ENCODE measurements around the gene MTERF2. TPM values are rescaled to one million over a fixed set of nuclear protein-coding genes. Genes with fewer than 3 reads are reported as not detected.
"Not testable (repeated sequence)": the region's sequence is repeated elsewhere in the genome, so short reads cannot be mapped to it uniquely, and the experiment has no call there.

MTERF2 gene, protein sequence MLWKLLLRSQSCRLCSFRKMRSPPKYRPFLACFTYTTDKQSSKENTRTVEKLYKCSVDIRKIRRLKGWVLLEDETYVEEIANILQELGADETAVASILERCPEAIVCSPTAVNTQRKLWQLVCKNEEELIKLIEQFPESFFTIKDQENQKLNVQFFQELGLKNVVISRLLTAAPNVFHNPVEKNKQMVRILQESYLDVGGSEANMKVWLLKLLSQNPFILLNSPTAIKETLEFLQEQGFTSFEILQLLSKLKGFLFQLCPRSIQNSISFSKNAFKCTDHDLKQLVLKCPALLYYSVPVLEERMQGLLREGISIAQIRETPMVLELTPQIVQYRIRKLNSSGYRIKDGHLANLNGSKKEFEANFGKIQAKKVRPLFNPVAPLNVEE
- 8.5 TPM for polyA plus RNA-seq (2013, experiment 1 of 2; ENCODE audit: insufficient read length)
- 6.5 TPM for polyA plus RNA-seq (2013, experiment 2 of 2; ENCODE audit: insufficient read length)

DNA sequence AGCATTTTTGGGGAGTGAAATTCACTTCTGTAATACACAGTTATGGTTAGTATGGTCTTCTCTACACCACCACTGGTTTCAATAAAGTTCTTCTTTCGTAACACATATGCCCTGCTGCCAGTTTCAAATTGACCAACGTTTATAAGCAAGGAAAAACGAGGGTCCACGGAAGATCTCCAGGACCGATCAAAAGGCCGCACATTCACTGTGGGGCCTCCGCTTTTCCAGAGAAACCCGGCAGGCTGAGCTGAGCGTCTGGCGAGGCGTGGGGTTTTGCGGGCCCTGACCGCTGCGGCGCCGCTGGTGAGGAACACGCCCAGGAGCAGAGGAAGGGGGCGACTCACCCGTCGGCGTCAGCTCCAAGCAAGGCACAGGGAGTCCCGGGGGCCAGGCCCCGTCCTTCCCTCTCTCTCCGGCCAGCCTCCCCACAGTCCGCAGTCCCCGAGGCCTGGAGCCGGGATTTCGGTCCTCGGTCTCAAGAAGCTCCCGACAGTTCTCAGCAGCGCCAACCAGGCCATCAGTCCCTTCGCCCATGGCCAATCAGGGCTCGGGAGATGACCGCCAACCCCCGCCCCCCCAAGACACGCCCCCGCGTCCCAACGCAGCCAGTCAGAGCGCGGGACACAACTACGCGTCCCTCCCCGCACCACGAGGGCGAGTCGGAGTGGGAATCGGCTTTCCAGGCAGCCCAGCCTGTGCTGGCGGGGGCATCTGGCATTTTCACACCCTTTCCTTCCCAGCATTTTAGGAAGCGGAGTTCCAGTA lies at the start of gene MTERF2:
Gene MTERF2, minus strand, starts transcription at position 522 of the 765 bp plus-strand sequence. CDS start 8,432 bp downstream, outside the sequence.
- DNase-seq: peak; percentile 95

DNA sequence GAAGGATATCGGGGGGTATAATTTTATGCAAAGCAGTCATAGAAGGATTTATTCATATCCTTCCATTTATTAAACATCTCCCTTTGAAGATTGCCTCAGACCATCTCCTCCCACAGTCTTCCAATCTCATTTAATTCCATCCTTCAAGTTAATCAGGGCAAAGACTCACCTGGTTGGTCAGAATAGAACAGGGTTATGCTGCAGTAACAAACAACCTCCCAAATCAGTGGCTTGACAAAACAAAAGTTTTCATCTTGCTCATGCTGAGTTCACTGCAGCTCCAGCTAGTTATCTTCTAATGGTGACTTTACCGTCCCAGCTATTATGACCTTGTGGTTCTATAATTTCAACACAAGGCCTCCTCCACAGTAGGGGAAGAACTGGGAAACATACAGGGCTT lies 48.8 kb upstream of the MTERF2 start:
- DNase-seq: no peak

DNA sequence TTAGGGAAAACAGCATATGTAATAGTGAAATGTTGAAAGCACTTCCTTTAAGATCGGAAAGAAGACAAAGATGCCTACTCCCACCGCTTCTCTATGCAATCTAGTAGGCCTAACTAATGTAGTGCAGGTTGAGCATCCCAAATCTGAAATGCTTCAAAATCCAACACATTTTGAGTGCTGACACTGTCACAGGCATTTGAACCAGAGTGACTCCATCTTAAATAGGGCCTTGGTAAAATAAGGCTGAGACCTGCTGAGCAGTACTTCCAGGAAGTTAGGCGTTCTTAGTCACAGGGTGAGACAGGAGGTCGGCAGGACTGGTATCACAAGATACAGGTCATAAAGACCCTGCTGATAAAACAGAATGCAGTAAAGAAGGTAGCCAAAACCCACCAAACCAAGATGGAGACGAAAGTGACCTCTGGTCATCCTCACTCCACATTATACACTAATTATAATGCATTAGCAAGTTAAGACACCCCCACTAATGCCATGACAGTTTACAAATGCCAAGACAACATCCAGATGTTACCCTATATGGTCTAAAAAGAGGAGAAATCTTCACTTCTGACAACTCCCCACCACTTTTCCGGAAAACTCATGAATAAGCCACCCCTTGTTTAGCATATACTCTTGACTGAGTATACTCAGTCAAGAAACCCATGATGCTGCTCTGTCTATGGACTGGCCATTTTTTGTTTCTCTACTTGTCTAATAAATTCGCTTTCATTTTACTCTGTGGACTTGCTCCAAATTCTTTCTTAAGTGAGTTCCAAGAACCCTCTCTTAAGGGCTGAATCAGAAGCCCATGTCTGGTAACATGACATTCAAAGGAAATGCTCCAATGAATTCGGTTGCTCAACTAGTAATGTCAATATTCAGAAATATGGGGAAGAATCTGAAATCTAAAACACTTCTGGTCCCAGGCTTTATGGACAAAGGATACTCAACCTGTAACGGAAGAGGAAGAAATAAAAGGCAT lies 47.1 kb upstream of the MTERF2 start:
- no peak for DNase-seq

DNA sequence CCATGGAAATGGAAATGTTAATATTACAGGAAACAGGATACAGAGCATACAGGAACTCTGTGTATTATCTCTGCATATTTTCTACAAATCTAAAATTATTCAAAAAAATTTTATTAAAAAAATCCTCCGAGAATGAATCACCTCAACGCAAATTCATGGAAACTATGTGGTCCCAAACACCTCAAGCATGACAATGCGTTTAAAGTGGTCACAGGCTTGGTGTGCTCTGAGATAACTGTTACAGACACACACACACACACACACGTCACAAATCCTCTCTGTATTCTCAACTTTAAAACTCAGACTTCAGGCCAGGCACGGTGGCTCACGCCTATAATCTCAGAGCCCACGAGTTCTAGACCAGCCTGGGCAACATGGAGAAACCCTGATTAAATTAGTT lies 45.3 kb upstream of the MTERF2 start:
- DNase-seq: no peak

DNA sequence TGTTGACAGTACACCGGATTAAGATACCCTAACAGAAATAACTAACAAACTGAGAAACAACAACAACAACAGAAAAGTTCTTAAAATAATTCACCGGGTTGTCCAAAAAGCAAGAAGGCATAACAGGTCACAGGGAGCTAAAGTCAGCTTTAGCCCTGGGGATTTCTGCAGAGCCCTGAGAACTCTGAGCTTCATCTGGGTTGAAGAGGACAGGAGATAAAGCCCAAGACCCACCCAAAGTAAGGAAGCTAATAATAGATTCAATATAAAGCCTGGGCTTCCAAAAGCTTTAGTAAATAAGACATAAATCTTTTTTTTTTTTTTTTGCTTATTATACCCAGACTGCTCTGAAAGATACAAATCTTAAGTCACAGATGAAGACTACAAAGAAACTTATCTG lies 44.1 kb upstream of the MTERF2 start:
- no peak for DNase-seq

DNA sequence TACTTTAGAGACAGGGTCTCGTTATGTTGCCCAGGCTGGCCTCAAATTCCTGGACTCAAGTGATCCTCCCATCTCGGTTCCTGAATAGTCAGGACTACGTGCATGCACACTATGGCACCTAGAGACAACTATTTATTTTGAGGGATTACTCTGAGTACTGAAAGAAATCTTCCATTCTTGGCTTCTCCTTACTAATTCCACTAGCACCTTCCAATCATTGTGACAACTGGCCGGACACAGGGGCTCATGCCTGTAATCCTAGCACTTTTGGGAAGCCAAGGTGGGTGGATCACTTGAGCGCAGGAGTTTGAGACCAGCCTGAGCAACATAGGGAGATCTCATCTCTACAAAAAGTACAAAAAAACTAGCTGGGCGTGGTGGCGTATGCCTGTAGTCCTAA lies 42.1 kb upstream of the MTERF2 start:
- no peak for DNase-seq

DNA sequence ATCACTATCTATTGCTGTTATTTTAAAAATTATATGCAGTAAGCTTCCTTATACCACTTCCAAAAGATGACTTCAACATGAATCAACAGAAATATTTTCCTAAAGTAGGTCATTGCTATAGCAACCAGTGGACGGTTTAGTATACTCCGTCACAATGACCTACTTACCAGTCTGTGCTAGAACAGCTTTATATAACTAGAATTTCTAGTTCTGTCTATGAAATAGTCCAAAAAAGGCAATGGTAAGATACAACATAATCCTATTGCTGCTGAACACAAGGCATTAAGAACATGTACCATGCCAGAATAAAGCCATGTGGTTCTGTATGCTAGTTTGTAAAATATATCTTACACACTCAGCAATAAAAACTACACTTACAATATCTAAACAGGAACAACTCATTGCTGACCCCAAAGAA lies 40.7 kb upstream of the MTERF2 start:
- peak; percentile 93 for DNase-seq

DNA sequence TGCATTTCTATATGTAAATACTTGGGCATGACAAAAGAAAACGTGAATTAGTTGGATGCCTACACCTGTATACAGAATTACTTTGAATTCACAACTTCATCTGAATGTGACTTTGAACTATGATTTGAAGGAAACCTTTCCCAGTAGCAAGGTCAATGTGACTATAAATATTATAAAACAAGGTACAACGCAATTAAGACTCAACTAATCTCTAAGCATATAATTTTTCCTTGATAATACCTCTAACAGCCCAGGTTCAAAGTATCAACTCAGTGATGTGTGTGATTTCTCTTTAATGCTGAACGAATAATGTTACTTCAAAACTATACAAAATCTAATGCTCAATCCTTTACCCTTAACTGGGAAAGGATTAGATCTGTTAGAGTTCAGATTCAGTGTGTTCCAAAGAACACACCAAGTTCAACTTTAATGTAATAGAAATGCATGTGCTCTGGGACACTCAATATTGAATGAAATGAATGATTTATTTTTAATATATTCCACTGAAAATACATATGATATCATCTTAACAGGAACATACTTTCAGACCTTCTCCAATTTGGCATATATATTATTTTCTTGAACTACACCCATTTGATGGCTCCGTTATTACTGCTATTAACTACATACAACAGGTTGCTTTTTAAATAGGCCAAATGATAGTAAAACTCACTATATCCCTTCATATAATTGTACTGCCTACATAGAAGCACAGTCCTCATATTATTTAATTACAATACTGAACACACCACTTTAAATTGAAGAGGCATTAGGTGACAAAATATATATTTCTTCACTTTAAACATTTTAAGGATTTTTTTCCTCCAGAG lies 40.1 kb upstream of the MTERF2 start:
- no peak for DNase-seq

DNA sequence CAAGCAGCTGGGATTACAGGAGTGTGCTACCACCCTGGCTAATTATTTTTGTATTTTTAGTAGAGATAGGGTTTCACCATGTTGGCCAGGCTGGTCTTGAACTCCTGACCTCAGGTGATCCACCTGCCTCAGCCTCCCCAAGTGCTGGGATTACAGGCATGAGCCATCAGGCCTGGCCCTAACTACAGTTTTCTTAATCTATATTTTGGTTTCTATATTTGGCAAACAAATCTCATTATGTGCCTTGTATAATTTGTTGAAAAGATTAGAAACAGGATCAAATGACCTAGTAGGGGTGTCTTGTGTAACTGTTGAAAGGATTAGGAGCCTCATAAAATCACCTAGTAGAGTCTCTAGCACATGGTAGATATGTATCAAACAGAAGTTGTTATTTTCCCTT lies 39.4 kb upstream of the MTERF2 start:
- DNase-seq: not testable (repeated sequence)

DNA sequence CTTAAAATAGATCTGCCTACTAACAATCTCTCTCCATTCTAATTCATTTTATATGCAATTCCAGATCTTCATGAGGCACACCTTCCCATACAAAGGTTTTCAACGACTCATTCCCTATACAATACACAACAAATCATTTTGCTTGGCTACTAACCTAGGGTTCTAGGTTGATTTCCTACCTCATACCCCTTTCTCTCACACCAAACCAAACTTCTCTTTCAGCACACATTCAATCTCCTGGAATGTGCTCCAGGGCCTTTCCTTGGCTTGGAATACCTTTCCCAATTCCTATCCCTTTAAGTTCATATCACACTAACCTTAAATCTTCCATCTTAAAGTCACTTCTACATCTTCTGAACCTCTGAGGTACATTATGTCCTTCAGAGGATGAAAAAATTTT lies 38.7 kb upstream of the MTERF2 start:
- DNase-seq: no peak

DNA sequence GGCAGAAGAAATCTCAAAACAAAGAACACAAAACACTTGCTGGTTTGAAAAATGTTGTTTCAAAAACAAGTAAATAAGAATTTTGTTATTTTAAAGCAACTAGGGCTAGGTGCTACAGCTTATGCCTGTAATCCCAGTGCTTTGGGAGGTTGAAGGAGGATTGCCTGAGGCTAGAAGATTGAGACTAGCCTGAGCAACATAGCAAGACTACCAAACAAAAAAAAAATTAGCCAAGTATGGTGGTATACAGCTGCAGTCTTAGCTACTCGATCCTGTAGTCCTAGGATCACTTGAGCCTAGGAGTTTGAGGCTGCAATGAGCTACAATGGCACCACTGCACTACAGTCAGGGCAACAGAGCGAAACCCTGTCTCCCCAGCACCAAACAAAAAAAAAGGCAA lies 32.6 kb upstream of the MTERF2 start:
- no peak for DNase-seq

DNA sequence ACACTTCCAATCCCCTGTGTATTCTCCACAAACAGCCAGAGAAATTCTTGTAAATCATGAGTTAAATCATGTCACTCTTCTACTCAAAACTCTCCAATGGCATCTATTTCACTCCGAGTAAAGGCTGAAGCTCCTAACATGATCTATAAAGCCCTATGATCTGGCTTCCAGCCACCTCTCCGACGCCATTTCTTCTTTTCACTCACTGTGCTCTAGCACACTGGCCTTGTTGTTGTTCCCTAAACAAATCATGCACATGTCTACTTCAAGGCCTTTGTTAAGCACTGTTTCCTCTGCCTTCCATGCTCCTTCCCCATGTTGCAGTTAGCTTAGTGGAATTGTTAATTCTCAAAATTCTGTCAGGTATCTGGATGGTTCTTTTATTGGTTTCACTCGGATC lies 30.1 kb upstream of the MTERF2 start:
- DNase-seq: no peak

DNA sequence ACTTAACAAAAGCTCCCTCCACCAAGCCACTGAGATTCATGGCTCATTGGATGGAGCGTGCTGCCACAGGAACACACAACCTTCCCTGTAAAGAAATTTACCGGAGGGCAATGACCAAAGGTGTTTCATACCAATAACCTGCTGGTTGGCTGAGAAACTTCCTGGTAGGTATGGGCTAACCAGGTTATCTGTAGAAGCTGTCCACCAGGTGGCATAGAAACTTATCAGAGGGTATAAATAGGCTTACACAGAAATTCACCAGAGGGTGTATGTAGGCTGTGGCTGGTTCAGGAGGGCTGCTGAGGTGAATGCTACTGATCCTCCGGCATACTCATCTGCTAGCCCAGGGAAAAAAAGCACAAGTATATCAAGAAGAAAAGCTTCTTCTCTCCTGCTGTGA lies 27.1 kb upstream of the MTERF2 start:
- DNase-seq: no peak

DNA sequence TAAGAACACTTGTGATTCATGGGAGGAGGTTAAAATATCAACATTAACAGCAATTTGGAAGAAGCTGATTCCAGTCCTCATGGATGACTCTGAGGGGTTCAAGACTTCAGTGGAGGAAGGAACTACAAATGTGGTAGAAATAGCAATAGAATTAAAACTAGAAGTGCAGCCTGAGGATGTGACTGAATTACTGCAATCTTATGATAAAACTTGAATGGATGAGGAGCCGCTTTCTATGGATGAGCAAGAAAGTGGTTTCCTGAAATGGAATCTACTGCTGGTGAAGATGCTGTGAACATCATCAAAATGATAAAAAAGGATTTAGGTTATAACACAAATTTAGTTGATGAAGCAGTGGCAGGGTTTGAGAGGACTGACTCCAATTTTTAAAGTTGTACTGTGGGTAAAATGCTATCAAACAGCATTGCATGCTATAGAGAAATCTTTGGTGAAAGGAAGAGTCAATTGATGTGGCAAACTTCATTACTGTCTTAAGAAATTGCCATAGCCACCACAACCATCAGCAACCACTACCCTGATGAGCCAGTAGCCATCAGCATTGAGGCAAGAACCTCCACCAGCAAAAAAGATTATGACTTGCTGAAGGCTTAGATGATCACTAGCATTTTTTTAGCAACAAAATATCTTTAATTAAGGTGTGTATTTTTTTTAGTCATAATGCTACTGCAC lies 25.9 kb upstream of the MTERF2 start:
- no peak for DNase-seq

DNA sequence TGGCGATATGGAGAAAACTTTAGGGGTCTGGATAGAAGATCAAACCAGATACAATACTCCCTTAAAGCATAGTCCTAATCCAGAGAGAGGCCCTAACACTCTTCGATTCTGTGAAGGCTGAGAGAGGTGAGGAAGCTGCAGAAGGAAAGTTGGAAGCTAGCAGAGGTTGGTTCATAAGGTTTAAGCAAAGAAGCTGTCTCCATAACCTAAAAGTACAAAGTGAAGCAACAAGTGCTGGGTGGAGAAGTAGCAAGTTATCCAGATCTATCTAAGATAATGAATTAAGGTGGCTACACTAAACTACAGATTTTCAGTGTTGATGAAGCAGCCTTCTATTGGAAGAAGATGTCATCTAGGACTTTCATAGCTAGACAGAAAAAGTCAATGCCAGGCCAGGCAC lies 24.6 kb upstream of the MTERF2 start:
- no peak for DNase-seq

DNA sequence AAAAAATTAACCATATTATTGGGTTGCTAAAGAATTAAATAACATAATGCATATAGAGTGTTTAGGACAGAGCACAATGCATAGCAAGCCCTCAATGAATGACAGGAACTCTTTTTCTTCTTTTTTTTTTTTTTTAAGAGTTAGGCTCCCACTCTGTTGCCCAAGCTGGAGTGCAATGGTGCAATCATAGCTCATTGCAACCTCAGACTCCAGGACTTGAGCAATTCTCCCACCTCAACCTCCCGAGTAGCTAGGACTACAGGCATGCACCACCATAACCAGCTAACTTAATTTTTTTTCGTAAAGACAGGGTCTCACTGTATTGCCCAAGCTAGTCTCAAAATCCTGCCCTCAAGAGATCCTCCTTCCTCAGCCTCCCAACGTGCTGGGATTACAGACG lies 20.5 kb upstream of the MTERF2 start:
- no peak for DNase-seq

DNA sequence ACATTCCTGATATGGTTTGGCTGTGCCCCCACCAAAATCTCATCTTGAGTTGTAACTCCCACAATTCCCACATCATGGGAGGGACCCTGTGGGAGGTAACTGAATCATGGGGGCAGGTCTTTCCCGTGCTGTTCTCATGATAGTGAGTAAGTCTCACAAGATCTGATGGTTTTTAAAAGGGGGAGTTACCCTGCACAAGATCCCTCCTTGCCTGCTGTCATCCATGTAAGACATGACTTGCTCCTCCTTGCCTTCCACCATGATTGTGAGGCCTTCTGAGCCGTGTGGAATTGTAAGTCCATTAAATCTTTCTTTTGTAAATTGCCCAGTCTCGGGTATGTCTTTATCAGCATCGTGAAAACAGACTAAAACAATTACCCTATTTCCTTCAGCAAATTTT lies 15.7 kb upstream of the MTERF2 start:
- DNase-seq: not testable (repeated sequence)

DNA sequence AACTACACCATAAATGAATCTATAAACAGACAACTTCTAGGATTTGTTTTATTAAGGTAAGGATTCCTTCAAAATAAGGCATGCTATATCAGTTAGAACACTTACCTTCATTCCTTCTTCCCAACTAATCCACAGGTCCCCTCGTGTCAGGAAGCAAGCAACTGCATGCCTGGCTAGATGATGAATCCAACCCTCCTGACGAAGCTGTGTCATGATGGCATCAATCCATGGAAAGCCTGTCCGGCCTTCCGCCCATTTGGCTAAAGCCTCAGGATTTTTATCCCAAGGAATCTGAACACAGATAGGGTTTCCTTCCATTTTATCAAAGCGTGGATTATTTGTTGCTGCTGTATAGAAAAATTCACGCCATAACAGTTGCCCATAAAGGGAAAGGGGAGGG lies 12.5 kb upstream of the MTERF2 start:
- no peak for DNase-seq

DNA sequence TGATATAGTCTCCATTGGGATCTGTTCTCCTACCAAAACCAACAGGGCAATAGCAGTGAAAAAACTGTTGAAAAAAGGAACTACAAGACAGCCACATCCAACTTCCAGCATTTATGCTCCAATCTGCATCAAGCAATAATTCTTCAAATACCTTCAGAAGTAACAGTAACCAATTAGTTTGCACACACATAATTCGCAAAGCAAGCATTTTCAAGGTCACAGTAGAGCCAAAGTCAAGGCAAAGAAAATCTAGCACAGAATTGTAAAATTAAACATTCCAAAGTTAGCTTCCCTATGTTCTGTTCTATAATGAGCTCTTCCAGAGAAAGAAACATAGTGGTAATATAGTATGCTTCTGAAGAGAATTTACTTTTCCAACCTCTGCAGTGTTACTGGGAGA lies 11.0 kb upstream of the MTERF2 start:
- DNase-seq: no peak

DNA sequence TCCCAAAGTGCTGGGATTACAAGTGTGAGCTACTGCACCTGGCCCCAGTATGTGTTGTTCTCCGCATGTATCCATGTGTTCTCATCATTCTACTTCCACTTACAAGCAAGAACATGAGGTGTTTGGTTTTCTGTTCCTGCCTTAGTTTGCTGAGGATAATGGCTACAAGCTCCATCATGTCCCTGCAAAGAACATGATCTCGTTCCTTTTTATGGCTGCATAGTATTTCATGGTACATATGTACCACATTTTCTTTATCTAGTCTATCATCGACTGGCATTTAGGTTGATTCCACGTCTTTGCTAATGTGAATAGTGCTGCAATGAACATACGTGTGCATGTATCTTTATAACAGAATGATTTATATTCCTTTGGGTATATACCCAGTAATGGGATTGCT lies 9.2 kb upstream of the MTERF2 start:
- DNase-seq: not testable (repeated sequence)

DNA sequence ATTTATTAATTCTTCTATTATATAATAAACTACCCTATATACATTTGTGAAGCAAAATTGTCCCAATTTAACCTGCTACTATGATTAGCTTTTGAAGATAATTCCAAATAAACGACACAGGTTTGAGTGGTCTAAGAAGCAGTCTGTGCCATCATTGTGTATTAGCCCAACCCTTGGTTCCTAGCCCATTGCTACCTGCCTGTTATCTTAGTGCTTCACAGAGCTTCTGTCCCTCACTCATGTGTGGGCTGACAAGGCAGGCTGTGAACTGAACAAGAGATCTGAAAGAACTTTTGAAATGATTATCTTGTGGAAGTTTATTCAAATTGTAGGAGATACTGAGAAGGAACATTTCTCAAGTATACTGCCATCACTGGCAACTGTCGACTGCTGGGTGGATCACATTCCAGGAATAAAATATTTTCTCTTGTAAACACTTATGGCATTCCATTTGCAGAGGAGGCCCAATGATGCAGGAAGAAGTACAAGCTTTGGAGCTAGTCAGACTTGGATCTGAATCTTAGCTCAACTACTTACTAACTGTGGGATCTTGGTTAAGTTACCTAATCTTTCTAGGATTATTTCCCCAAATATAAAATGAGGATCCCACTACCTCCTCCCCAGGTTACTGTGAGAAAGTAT lies 7.8 kb upstream of the MTERF2 start:
- DNase-seq: peak; percentile 53

All from fibroblast of skin of abdomen (primary cell).